ENCODE measurements around the gene SYNPO2L.

DNA sequence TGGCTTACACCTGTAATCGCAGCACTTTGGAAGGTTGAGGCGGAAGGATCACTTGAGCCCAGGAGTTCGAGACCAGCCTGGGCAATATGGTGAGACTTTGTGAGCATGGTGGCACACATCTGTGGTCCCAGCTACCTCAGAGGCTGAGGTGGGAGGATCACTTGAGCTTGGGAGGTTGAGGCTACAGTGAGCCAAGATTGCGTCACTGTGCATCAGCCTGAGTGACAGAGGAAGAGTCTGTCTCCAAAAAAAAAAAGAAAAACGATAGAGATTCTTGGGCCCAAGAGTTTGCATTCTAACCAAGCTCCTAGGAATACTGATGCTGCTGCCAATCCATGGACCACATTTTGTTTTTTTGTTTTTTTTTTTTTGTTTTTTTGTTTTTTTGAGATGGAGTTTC is 26.7 kb downstream of the SYNPO2L start:
- TF ChIP-seq CTCF (IDR thresholded peaks at IDR 0.05; ENCODE audit: poor library complexity, severe bottlenecking) (no peak), POLR2AphosphoS5 (IDR thresholded peaks at IDR 0.05) (no peak), SMC3 (conservative IDR thresholded peaks at IDR 0.05; ENCODE audit: poor library complexity) (no peak), MXI1 (conservative IDR thresholded peaks at IDR 0.05; ENCODE audit: poor library complexity, severe bottlenecking) (no peak), TAF1 (IDR thresholded peaks at IDR 0.05; ENCODE audit: low read depth) (no peak)
